UCSD-AML1 (cell line): ENCODE results near the gene DAB2IP.
"Not testable (repeated sequence)": the region's sequence is repeated elsewhere in the genome, so short reads cannot be mapped to it uniquely, and the experiment has no call there.

ENCODE experiments used
- DNase-seq: peaks from one replicate; lab custom pipeline; 2025; ENCODE audit not compliant: unreplicated experiment; lab: John Stamatoyannopoulos, UW

The DAB2IP gene

DNA sequence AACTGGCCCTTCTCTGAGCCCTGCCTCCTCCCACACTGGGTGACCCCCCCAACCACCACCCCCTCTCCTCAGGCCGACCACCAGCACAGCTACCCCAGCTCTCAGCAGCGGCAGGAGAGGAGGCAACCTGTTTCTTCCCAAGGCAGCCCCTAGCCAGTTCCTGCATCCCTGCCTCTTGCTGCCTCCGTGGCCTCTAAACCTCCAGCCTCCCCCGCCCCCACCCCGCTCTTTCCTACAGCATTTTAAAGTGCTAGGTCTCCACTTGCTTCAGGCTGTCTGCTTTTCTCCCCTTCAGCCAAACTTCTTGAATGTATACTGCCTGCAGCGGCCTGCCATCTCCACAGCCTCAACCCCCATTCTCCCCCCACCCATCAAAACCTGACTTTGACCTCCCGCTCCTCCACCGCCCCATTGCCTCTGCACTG, 135.6 kb downstream of the DAB2IP start:
- DNase-seq: no peak

DNA sequence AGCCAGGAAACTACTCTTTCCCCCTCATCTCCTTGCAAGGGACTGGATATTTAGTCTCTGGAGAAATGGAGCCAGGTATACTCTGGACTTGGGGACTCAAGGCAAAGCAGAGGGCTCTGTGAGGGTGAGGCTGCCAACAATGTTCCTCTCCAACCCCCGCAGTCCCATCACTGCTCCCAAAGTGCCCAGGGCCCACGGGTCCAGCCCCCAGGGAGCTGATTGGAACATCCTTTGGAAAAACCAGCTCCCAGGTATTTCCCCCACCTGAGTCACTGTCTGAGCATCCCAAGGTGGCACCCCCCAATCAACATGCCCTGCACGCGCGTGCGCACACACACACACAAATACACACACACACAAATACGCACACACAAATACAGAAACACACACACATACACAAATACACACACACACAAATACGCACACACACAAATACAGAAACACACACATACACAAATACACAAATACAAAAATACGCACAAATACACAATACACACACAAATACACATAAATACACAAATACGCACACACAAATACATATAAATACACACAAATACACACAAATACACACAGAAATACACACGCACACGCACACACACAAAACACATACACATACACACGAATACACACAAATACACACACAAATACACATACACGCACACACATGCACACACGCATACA, 137.4 kb downstream of the DAB2IP start:
- no peak for DNase-seq

DNA sequence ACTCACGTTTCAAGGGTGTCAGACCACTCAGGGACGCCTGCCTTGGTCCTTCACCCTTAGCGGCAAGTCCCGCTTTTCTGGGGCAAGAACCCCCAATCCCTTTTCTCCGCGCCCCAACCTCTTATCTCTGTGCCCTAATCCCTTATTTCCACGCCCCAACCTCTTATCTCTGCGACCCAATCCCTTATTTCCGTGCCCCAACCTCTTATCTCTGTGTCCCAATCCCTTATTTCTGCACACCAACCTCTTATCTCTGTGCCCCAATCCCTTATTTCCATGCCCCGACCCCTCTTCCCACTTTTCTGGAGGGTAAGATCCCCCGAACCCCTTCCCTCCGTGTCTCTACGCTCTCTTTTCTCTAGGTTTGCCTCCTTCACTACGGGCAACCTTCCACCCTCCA, 139.4 kb downstream of the DAB2IP start:
- no peak for DNase-seq

DNA sequence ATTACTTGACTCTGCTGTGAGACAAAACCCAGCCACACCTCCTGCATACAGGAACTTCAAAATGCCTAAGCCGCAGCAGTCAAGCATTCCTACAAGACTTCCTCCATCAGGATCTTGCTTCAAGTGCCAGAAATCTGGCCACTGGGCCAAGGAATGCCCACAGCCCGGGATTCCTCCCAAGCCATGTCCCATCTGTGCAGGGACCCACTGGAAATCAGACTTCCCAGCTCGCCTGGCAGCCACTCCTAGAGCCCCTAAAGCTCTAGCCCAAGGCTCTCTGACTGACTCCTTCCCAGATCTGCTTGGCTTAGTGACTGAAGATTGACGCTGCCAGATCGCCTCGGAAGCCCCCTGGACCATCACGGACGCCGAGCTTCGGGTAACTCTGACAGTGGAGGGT, 141.0 kb downstream of the DAB2IP start:
- DNase-seq: not testable (repeated sequence)

DNA sequence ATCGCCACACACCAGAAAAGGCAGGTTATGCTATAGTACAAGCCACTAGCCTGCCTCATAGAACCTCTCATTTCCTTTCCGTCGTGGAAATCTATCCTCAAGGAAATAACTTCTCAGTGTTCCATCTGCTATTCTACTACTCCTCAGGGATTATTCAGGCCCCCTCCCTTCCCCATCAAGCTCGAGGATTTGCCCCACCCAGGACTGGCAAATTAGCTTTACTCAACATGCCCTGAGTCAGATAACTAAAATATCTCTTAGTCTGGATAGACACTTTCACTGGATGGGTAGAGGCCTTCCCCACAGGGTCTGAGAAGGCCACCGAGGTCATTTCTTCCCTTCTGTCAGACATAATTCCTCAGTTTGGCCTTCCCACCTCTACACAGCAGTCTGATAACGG, 142.9 kb downstream of the DAB2IP start:
- not testable (repeated sequence) for DNase-seq

DNA sequence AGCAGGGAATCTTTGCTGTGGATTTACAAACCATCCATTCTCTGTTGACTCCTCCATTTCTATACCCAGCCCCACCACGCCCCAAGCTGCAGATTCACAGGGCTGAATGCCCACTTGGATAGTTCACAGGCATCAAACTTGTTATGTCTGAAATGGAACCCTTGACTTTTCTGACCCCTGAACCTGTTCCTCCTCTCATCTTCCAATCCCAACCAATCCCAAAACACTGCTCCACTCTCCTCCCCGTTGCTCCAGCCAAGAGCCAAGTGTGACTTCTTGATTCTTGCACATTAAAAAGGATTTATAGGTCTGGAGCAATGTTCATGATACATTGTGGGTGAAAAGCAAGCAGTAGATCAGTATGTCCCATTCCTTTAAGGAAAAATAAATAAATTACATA, 145.6 kb downstream of the DAB2IP start:
- DNase-seq: no peak

DNA sequence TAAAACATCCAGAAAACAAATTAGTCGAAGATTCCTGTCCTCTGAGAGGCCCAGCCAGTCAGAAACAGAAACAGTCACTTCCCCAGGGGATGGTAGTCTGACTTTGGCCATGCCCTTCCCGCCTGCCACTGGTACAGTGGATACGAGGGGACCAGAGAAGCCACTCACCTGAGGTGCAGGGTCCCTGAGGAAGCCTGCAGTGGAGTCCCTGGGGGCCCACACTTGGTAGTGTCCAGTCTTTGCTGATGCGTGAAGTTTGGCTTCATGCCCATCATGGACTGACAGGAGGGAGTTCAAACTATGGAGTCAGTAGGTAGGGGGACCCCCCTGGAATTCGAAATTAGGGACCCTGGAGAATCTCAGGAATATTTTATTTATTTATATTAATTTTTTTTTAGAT, 147.5 kb downstream of the DAB2IP start:
- DNase-seq: no peak

DNA sequence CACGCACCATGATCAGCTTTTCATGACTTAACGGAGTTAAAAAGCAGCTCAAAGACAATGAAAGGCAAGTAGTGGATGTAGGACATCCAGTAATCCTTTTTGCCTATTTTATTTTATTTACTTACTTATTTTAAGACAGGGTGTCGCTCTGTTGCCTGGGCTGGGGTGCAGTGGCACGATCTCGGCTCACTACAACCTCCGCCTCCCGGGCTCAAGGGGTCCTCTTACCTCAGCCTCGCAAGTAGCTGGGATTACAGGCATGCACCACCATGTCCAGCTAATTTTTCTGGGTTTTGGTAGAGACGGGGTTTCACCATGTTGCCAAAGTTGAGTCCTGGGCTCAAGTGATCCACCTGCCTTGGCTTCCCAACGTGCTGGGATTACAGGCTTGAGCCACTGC, 148.9 kb downstream of the DAB2IP start:
- no peak for DNase-seq

DNA sequence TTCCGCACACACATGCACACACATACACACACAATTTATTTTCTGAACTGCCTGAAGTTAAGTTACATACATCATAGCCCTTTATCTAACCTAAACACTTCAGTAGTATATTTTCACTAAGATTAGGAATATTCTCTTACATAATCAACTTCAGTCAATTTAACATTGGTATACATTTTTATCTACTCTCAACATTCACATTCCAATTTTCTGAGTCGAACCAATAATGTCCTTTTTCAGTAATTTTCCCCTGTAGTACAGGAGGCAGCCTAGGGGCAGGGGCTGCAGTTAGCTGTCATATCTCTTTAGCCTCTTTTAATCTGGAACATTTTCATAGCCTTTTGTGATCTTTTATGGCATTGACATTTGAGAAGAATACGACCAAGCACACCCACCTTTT, 150.1 kb downstream of the DAB2IP start:
- no peak for DNase-seq

DNA sequence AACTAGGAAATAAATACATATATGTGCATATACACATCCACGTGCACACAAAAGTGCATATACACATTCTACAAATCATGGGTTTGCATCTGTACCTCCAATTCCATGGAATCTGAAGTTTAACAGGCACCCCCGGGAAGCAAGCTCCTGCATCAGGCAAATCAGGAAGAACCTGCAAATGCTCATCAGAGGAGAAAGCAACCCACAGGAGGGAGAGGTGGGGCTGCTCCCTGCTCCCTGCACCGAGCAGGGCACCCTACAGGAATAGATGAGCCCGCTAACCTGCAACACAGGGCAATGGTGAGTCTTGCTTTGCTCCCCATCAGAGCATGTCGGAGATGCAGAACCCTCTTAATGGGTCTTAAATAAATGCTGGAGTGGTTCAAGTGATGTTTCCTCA, 151.3 kb downstream of the DAB2IP start:
- DNase-seq: no peak

DNA sequence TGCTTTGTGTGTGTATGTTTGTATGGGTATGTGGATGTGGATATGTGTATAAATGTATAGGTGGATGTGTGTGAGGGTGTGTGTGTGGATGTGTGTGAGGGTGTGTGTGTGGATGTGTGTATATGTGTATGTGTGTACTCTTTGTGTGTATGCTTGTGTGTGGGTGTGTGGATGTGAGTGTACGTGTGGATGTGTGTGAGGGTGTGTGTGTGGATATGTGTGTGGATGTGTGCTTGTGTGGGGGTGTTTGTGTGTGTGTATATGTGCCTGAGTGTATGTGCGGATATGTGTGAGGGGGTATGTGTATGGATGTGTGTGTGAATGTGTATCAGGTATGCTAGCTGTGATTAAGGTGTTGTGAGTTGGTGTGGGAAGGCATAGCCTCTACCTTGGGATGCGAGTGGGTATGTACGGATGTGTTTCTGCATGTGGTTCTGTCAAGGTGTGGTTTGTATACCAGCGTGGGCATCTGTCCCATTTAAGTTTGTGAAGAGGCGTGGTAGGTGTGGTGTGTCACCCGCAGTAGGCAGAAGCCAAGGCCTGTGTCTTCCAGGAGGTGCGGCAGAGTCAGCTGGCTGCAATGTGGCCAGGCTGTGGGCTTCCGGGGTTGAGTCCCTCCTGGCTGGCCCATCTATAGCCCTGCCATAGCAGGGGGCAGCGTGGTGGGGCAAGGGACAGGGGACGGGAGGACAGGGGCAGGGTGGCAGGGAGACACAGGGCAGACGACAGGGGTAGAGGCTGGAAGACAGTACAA, 155.8 kb downstream of the DAB2IP start:
- no peak for DNase-seq

DNA sequence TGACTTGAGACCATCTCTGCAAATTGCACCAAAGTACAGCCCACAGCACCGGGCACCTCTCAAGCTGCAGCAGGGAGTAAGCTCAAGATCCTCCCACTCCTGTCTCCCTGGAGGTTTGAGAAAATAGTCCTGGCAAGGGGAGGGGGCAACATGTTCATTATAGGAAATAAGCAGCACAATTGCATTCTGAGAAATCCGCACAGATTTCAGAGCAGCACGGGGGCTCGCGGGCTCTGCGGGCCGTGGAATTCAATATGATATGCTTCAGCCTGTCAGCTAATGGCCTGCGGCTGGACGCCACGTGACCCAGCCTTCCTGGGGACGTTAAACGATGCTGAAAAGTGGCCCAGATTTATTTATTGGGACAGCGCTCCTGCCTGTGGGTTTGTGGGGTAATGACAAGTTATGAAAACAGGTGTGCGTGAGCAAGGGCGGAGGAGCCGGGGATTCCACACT, 156.4 kb downstream of the DAB2IP start:
- DNase-seq: no peak

DNA sequence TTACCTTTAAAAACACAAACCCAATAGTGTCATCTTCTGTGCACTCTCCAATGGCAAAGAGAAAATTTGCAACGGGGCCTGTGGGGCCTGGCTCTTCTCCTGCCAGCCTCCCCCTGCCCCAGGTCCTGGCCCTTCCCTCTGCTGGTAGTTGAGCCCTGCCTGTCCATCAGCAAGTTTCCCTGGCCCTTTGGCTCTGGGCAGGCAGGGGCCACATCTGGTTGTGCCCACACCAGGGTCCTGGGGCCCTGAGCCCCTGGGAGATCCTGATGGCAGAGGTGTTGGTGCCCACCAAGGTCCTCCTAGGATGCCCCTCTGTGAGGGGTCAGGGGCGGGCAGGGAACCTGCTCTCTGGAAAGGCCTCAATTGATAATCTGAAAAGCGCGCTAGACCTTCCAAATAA, 157.3 kb downstream of the DAB2IP start:
- DNase-seq: no peak

DNA sequence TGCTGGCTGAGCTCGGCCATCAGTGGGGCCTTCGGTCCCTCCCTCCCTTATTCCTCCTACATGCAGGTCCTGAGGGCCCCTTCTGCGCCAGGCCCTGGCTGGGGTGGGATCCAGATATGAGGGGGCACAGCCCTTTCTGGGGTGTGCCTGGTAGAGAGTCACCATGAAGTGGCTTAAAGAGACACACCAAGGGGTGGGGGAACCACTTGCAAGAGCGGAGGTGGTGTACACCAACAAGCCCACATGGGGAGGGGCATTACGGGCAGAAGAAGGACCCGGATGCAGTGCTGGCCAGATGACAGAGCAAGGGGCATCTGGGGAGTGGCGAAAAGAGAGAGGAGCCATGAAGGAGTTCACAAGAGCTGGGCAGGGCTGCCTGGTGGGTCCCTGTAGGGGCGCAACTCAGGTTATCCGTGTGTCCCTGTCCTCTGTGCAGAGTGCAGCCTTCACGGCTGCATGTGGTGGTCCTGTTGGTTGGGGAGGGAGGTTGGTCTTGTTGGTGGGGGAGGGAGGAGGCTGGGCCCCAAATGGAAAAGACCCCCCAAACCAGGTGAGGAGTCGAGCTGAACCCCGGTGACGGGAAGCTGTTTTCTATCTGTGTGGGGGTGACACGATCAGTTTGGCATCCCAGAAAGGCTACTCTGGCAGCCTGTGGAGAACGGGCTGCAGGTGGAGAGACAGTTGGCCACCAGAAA, 158.1 kb downstream of the DAB2IP start:
- no peak for DNase-seq

DNA sequence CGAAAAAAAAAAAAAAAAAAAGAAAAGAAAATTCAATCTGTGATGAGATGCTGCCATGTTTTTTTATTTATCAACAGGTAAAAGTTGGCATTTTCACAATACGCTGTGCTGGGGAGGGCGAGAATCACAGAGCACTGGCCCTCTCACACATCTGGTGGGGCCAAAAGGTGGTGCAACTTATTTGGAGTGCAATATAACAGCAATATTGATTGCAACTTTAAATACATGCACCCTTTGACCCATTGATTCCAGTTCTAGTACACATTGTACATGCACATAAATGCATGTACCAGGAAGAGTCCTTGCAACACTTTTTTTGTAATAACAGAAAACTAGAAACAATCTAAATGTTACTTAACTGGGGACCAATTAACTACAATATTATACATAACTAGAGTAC, 159.1 kb downstream of the DAB2IP start:
- no peak for DNase-seq

DNA sequence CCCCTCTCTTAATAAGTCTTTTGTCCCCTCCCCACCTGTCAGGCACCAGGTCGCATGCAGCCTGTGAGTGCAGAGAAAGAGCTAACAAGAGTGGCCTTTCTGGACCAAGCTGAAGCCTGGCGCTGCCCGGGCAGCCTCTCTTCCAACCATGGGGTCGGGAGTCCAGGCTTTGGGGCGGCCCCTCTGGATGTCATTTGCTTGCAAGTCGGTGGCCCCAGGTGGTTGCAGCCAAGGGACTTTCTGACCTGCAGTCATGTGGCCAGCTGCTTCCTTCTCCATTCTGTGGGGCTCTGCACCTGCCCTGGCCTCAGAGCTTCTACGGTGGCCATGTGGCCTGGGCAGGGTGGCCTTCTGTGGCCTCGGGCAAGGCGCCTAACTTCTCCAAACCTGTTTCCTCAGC, 159.7 kb downstream of the DAB2IP start:
- no peak for DNase-seq

DNA sequence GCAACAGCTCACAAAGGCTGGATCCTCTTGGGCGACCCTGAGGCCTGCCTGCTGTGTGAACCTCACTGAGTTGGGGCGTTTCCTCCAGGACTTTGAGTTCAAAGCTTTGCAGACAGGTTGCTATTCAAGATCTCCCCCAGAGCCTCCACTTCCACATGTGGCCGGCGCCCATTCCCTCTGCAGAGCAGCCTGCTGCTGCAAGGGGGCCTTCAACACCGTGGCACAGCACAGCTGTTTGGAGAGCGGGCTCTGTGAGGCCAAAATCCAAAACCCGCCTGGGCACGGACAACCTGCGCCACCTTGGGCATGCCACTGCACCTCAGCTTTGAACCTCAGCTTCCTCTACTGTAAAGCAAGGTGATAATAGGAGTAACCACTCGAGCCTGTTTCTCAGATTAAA, 160.3 kb downstream of the DAB2IP start:
- no peak for DNase-seq

DNA sequence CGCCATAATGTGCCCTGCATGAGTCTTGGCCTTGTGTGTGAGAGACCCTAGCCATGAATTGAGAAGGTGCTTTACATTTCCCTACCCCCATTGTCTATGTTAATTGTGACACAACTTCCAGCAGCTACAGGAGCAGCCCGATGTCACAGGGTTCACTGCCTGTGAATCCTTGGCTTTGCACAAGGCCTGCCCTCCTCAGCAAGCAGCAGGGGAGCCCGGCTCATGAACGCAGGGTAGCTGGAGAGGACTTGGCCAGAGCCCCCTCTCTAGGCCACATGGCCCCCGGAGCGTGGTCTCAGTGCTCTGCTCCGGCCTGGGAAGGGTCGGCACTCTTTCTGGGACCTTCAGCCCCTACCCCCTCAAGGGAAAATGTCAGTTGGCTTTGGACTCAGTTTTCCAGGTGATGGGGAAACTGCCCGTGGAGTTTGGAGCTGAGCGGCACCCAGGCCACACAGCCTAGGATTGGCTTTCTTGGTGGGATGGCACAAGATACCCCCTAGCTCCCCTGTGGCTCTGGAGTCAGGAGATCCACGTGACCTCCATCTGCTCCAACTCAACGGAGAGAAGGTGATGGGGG, 160.8 kb downstream of the DAB2IP start:
- DNase-seq: no peak

DNA sequence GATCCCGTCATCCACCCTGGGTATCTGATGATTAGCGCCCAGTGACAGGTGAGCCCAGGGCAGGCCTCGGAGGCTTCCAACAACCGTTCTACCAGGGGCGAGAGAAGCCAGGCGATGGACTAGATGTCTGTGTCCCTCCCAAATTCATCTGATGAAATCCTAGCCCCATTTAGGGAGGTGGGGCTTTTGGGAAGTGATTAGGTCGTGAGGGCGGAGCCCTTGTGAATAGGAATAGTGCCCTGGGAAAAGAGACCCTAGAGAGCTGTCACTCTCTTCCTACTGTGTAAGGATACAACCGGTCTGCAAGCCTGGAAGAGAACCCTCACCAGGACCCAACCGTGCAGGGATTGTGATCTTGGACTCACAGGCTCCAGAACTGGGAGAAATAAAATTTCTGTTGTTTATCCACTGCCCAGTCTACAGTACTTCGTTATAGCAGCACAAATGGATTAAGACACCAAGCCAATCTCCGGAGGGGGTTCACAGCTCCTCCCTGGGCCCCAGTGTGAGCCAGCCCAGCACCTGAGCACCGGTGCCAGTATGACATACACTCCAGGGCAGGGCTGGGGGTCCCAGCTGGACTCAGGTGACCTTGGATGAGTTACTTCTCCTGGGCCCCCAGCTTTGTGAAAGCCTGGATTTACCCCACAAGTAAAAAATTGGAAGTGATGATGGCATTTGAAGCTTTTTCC, 162.2 kb downstream of the DAB2IP start:
- DNase-seq: no peak

DNA sequence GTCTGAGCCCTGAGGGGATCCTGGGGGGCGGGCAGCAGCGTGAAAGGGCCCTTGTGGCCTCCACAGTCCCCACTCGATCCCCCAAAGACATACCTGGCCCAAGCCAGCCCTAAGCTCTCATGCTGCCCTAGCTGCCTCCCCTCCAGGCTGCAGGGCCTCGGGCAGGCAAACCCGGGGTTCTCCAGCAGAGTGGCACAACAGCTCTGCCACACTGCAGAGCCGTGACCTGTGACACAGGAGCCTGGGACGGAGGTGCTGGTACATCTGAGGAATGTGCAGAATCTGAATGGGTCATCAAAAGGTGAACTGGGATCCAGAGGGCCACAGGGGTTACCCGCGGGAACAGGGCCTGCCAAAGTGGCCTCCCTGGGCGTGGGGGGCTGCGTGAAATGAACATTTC, 163.2 kb downstream of the DAB2IP start:
- DNase-seq: no peak

DNA sequence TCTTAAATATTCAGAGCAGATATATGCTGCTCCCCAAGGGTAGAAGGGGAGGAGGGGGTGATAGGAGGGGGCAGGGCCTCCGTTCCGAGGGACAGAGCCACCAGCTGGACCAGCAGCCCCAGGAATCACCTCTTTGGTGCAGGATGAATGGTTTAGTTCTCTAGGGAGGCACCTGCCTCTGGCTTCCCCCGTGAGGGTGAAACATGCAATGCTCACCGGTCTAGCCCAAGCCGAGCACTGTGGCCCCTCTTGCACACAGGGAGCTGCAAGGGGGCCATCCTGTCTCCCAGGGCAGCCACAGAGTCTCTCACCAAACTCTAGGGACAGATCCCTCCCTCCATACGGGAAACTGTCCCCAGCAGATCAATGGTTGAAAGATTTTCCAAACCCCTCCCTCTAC, 163.7 kb downstream of the DAB2IP start:
- DNase-seq: no peak
